ENCODE results near the gene BNIP2.

GRCh38 chr15:59713177-59713576 lies 24.1 kb upstream of the BNIP2 start:
- TF ChIP-seq EZH2 (IDR thresholded peaks at IDR 0.05; ENCODE audit: insufficient read depth, poor library complexity, severe bottlenecking) = no peak
- TF ChIP-seq EZH2phosphoT487 (IDR thresholded peaks at IDR 0.05; ENCODE audit: insufficient read depth, low read depth) = no peak

Measured in GM23248 (cell line).